ENCODE measurements around the gene SMIM24.
"Not testable (repeated sequence)": the region's sequence is repeated elsewhere in the genome, so short reads cannot be mapped to it uniquely, and the experiment has no call there.

Gene SMIM24

GRCh38 chr19:3513229-3514140, 33.2 kb upstream of the SMIM24 start:
- DNase-seq = no peak

DNA sequence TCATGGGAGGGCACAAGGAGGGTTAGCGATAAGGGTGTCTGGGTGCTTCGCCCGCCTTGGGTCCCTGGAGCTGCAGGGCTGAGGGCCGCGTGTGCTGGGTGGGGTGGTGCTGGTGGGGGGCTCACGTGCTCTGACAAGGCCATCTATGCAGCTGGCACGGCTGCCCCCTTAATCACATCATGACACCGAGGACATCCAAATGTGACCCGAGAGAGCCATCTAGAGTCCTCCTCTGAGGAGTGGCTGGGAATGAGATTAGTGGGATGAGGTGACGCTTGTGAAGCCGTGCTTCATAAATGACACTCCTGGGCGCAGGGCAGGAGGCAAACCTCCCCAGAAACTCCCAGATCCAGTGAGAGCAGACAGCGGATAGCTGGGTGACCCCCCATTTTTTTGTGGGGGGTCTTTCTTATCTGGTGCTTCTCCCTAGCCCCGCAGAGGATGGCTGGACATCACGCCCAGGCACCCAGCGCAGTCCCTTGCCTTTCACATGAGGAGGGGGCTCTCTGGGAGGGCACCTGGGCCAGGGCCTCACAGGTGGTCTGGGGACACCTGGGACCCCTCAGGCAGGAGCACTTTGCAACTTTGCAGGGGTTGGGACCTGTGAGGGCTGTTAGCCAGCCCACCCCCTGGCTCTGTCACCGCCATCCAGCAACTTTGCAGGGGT, 32.4 kb upstream of the SMIM24 start:
- no peak for DNase-seq

DNA sequence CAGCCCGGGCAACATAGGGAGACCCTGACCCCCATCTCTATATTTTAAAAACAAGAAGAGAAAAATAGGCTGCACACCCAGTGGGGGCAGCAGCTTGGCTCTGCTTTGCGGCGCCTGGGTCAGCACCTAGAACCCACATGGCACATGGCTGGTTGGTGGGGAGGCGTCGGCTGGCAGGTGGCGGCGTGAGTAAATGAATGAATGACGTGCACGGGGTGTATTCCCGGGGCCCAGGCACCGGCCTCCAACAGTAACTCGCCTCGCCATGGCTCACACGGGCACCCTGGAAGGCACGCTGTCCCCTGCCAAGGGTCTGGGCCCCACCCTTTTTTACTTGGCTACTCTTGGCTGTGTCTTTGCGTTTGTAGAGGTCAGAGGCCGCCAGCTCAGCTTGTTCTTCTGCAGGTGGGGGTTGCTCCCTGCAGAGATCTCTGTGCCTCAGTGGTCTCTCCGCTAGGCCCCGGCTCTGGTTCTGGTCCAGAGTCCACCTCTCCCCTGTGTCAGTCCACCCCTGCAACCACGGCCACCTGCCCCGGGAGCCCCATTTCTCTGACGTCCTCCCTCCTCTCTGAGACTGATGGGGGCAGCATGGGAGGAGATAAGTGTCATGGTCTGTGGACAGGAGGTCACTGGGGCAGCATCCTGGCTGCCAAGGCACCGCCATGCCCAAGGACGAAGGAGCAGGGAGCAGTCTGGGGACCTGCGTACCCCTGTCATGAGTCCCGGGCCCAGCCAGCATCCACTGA, 31.4 kb upstream of the SMIM24 start:
- no peak for DNase-seq

DNA sequence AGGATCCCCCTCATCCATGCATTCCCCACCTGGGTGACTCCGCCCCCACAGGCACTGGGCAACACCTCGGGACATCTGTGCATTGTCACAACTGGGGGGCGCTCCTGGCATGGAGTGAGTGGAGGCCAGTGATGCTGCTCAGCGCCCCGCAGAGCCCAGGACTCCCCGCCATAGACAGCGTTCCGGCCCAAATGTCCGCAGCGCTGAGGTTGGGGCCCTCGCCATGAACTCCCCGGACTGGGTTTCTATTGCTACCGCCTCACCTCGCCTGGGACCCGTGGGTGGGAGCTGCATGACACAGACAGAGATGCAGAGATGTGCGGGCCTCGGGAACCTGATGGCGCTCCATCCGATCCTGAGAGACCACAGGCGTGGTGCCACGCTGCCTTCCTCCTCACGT, 30.4 kb upstream of the SMIM24 start:
- DNase-seq = no peak

DNA sequence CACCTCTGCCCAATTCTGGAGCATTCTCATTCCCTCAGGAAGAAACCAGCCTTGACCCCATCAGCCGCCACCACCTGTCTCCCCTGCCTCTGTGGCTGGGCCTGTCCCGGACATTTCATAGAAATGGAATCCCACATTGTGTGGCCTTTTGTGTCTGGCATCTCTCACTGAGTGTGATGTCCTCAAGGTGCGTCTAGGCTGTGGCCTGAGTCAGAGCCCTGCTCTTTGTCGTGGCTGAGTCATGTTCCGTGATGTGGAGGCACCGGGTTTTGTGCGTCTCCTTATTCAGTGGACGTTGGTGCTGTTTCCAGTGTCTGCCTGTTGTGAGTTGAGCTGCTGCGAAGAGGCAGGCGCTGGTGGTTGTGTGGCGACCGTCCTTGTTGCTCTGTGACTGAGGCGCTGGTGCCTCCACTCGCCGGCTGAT, 29.3 kb upstream of the SMIM24 start:
- DNase-seq = no peak

DNA sequence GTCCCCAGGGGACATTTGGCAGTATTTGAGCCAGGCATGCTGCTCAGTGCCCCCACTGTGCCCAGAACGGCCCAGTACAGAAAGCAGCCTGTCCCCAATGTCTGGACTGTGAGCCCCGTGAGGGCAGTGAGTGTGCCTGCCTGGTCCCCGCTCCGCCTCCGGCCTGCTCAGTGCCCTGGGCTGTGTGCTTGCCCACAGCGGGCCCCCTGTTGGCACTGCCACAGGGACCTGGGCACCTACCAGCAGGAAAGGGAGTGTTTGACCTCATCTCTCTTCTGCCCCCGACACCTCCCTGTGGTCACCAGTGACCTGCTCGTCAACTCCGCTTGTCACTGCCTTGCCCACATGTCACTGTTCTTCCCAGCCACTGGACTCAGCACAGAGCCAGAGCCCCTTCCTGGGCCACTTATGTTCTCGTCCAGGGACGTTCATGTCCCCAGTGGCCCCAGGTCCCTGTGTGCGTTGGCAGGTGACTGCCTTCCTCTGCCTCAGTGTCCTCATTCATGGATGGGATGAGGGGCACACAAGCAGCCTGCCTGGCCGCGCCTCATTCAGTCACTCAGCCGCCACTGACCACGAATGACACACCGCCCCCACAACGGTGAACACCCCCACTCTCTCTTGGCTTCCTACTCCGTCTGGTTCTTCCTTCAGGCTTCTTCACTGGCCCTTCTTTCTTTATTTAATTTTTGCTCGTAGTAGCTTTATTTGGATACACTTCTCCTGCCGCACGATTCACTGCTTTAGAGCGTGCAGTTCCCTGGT, 28.6 kb upstream of the SMIM24 start:
- no peak for DNase-seq

DNA sequence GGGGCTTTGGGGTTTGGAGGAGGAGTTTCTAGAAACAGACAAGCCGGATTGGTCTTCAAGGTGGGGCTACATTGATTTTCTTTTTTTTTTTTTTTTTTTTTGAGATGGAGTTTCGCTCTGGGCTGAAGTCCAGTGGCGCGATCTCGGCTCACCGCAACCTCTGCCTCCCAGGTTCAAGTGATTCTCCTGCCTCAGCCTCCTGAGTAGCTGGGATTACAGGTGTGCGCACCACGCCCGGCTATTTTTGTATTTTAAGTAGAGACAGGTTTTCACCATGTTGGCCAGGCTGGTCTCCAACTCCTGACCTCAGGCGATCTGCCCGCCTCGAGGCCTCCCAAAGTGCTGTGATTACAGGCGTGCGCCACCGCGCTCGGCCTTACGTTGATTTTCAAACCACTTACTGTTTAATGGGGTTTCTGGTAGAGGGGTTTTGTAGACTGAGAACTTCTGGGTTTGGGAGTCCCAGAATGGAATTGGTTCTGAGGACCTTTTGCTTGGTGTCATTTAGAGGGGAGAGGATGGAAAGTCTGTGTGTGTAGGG, 27.9 kb upstream of the SMIM24 start:
- not testable (repeated sequence) for DNase-seq

DNA sequence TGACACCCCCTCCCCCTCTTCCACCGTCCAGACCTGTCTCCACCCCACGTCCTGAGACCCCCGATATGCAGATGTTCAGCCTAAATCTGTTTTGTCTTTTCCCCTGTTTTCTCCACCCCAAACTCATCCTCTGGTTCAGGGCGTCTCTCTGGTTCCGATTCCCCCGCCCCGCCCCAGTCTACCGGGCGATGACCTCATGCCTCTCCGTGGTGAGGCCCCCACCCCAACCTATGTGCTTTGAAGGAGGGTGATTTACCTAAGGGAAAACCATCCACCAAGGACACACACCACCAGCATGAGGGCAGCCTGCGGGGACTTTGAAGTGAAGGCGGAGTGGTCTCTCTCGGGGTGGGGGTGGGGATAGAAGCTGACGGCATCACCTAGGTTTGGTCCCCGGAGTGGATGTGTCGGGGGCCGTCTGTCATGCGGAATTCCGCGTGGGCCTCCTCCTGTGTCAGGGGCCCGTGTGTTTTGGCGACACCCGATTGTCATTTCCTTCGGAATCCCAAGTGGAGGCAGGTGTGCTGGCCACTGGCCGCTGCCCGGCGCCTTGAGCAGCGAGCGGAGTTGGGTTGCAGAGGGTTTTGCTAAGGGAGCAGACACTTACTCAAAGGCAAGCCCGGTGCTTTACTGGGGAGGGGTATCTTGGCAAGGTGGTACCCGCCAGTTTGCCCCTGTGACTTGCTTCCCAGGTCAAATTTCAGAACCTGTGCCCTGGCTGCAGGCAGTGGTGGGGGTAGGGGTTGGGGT, 27.2 kb upstream of the SMIM24 start:
- no peak for DNase-seq

GRCh38 chr19:3506384-3507340, 26.3 kb upstream of the SMIM24 start:
- no peak for DNase-seq

DNA sequence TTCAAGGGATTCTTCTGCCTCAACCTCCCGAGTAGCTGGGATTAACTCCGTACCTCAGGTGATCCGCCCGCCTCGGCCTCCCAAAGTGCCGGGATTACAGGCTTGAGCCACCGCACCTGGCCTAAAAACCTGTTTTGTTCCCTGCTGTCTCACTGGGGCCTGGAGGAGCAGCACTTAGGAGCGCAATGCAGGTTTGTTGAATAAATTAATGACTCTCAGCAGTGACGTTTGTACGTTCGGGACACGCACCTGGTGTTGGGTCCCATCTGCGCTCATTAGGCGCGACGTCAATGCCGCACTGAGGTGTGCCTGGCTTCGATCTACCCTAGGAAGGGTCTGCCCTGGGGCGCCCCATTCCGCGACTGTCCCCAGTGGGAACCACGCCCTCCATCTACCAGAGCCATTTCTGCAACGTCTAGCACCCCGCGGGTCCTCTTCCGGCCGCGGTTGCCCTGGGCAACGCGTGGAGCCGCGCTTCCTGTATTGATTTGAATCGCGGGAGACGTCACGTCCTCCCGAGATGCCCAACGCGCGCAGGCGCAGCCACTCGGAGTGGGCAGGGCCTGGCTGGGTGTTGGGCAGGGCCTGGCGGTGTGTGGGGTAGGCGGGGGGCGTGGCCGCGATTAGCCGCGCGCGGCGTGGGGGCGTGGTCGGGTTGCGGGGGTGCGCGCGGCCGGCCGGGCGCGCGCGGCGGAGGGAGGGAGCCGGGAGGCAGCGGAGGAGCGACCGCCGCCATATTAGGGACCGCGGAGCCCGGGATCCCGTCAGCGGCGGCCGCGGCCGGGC, 25.5 kb upstream of the SMIM24 start, which contains the start of gene FZR1:
FZR1 (plus strand) TSS at position 714 of the 786 bp plus-strand sequence. CDS start 16,679 bp downstream, outside the sequence.
- peak; percentile 97 for DNase-seq

DNA sequence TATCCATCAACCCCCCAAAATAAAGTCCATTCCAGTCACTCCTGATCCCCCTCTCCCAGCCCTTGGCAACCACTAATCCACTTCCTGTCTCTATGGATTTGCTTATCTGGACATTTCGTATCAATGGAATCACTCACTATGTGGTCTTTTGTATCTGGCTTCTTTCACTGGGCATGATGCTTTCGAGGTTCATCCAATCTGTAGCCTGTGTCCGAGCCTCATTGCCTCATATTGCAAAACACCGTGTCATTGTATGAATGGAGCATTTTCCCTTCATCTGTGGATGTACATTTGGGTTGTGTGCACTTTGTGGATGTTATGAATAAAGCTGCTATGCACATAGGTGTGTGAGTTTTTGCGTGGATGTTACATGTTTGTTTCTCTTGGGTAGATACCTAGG, 24.4 kb upstream of the SMIM24 start:
- DNase-seq = peak; percentile 44

DNA sequence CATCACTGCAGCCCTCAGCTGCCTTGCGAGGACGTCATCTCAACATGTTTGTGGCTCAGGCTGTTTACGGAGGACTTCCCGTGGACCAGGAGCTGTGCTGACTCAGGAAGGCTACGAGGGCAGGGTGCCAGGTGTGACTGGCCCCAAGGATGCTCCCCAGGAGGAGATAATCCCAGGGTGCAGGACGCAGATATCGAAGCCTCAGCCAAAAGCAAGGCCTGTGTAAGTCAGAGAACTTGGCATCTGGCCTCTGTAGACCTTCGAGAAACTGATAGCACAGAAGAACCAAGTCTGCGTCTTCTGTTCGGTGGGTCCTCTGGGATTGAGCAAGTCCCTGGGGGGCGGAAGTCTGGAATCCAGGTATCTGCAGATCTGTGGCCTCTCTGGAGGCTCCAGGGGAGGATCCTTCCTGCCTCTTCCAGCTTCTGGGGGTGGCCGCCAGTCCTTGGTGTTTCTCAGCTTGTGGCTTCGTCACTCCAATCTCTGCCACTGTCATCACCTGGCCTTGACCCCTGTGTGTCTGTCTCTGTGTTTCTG, 22.8 kb upstream of the SMIM24 start:
- no peak for DNase-seq

- no peak for DNase-seq
Observed at GRCh38 chr19:3501780-3502179, 21.5 kb upstream of the SMIM24 start.

GRCh38 chr19:3500429-3501101, 20.2 kb upstream of the SMIM24 start, which contains the start of gene DOHH:
Gene DOHH (minus strand): TSS chr19:3500674. CDS start chr19:3496814, 3,860 bp downstream.
- peak; percentile 90 for DNase-seq

- peak; percentile 25 for DNase-seq
Observed at GRCh38 chr19:3499738-3500428, 19.6 kb upstream of the SMIM24 start.

GRCh38 chr19:3497757-3498520, 17.6 kb upstream of the SMIM24 start:
- no peak for DNase-seq

Measured in NCI-H146 (cell line).